ENCODE data around the gene HAGHL.

- TF ChIP-seq EZH2 (IDR thresholded peaks at IDR 0.05; ENCODE audit: low read length, missing control alignments) (no peak), CTCF (conservative IDR thresholded peaks at IDR 0.05 in 1 of 2, IDR thresholded peaks at IDR 0.05 in 1 of 2; ENCODE audit: low read depth in 1 of 2, low read length in 2 of 2) (no peak)
Measured at GRCh38 chr16:754656-755055, 27.8 kb downstream of the HAGHL start.

Data from fibroblast of lung (primary cell).